PC-9 (cell line): ENCODE data around the gene SND1. TPM values are rescaled to one million over a fixed set of nuclear protein-coding genes. Genes with fewer than 3 reads are reported as not detected.

Experiments used
- BruUV-seq: library from RNA; stranded (reverse); fragments of 400-500 nt; replicated peaks from 2 replicates; lab custom pipeline; 2021; lab: Mats Ljungman, UMichigan
- CTCF ChIA-PET: fragments of 300-600 bp; sonication (Branson Sonifier 250); formaldehyde crosslinking; loops from one replicate; lab custom pipeline; 2022; ENCODE audit warnings: antibody characterized with exemption; lab: Charles Lee
- POLR2A ChIA-PET: fragments of 300-600 bp; sonication (Branson Sonifier 250); formaldehyde crosslinking; loops from one replicate; lab custom pipeline; 2022; ENCODE audit warnings: antibody characterized with exemption; ENCODE audit not compliant: unreplicated experiment; lab: Charles Lee
- DNase-seq, 2 experiments: peaks; one replicate each; pipeline versions ENCODE4 v3.0.0 to v3.0.0-alpha.2; 2015 to 2022; ENCODE audit warnings: mixed read lengths in 1 of 2
- H2AFZ ChIP-seq: fragments of 200-600 bp; sonication (generic); 2 replicates; pipeline ENCODE4 v1.8.1; 2017; ENCODE audit warnings: antibody characterized with exemption
- H3F3A ChIP-seq: fragments of 200-600 bp; sonication (generic); 2 replicates; pipeline ENCODE4 v1.8.1; 2017; ENCODE audit warnings: antibody characterized with exemption, mild to moderate bottlenecking, low read depth; ENCODE audit not compliant: insufficient read depth
- H3K27ac ChIP-seq: fragments of 200-600 bp; sonication (generic); 2 replicates; pipeline ENCODE4 v1.6.1; 2016; ENCODE audit warnings: mixed run types
- H3K27me3 ChIP-seq: fragments of 200-600 bp; sonication (generic); 2 replicates; pipeline ENCODE4 v1.6.1; 2016; ENCODE audit warnings: low read depth, mixed run types; ENCODE audit not compliant: insufficient read depth
- H3K36me3 ChIP-seq: fragments of 200-600 bp; sonication (generic); 2 replicates; pipeline ENCODE4 v1.6.1; 2016; ENCODE audit warnings: low read depth, mixed run types
- H3K4me1 ChIP-seq: fragments of 200-600 bp; sonication (generic); replicated peaks from 2 replicates; pipeline ENCODE4 v1.6.1; 2016; ENCODE audit warnings: mixed run types; ENCODE audit not compliant: insufficient read depth
- H3K4me2 ChIP-seq: fragments of 200-600 bp; sonication (generic); 2 replicates; pipeline ENCODE4 v1.6.1; 2017; ENCODE audit warnings: mixed run types
- H3K4me3 ChIP-seq: fragments of 200-600 bp; sonication (generic); 2 replicates; pipeline ENCODE4 v1.6.1; 2016; ENCODE audit warnings: mixed run types
- H3K79me2 ChIP-seq: fragments of 200-600 bp; sonication (generic); 2 replicates; pipeline ENCODE4 v1.6.1; 2017; ENCODE audit warnings: low read depth, mixed run types
- H3K9me2 ChIP-seq: fragments of 200-600 bp; sonication (generic); 2 replicates; pipeline ENCODE4 v1.8.1; 2017; ENCODE audit warnings: mild to moderate bottlenecking; ENCODE audit not compliant: insufficient read depth
- H3K9me3 ChIP-seq: fragments of 200-600 bp; sonication (generic); 2 replicates; pipeline ENCODE4 v1.8.1; 2016; ENCODE audit warnings: low read depth; ENCODE audit not compliant: insufficient read depth
- H4K20me1 ChIP-seq: fragments of 200-600 bp; sonication (generic); 2 replicates; pipeline ENCODE4 v1.8.1; 2017; ENCODE audit not compliant: insufficient read depth
- EZH2 ChIP-seq: fragments of 200-600 bp; sonication (generic); IDR thresholded peaks from 2 replicates; pipeline ENCODE4 v1.8.0; 2017; ENCODE audit warnings: antibody characterized with exemption, low read depth
- intact Hi-C: fragments of 100-400 bp; cut with micrococcal nuclease; formaldehyde crosslinking; loops from one replicate; pipeline ENCODE4 v1.10.0; 2022; ENCODE audit not compliant: unreplicated experiment
- total RNA-seq: library from RNA; stranded (reverse); gene quantifications from 2 replicates; pipeline ENCODE4 v1.2.3, GENCODE V29; 2021
- TF ChIP-seq, protein P1 (sequence below): fragments of 200-600 bp; sonication (generic); conservative IDR thresholded peaks from 2 replicates; pipeline ENCODE4 v1.6.1; 2017; ENCODE audit warnings: mixed run types, antibody characterized with exemption, mild to moderate bottlenecking, moderate library complexity

The SND1 gene
- total RNA-seq, 1 experiment from 2014 or later: 273 TPM

DNA sequence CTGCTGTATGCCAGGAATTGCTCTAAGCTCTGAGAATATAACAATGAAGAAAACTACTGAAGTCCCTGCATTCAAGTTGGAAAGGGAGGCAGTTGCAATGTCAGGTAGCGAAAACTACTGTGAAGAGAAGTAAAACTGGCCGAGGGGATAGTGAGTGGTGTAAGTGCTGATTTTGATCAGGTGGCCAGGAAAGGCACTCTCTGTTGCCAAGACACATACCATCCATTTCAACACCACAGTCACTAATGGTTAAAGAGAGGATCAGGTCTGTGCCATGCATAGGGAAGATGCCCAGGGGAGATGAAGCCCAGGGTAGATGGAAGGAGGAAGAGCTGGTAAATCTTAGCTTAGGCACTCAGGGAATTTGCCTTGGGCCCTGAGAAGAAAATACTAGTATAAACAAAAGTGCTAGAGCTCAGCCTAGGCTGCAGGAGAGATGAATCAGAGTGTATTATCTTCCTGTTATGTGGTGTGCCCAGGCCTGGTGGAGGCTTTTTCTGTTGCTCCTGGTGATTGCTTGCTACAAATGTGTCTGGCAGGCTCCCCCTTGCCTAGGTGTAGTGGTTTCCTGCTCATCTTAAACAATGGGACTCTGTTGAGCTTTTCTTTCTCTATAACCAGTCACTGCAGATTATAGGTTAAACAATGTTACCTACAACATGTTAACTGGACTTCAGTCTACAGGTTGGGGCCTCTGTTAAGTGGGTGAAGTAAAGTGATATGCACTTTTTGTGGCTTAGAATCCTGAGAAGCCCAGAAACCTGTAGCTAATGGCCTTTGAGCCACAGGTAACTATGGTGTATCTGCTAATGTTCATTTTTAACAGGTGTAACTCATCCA, 253.7 kb downstream of the SND1 start:
- peaks cover 13% of the 10 kb centered on the region; the same call in 1 of the 2 replicates for H3K79me2 ChIP-seq
- H2AFZ ChIP-seq: no peak overlapping the region
- no peaks in the 10 kb centered on the region; the same call in 1 of the 2 replicates for H3K36me3 ChIP-seq
- no peak overlapping the region for H3K4me3 ChIP-seq
- no peaks in the 10 kb centered on the region for H3K4me1 ChIP-seq
- H3K9me2 ChIP-seq: no peaks in the 10 kb centered on the region
- no peak overlapping the region for H3K27ac ChIP-seq
- CTCF ChIA-PET: interaction anchor here (0.6 kb wide), 1 partner anchor 126 kb away, joined by 5 read pairs; the partner anchor contains the start of gene LRRC4
- H3K27me3 ChIP-seq: no peaks in the 10 kb centered on the region
- POLR2A ChIA-PET: interaction anchor here (0.6 kb wide), 2 partner anchors 43 to 1758 kb away, joined by 3 to 5 read pairs; no protein-coding TSS in a partner anchor
- peak in 1 of 2 experiments; percentile 76 for DNase-seq
- 0 out of 2 replicates have a peak, but pooled peaks cover 10% of the 10 kb centered on the region for H3F3A ChIP-seq
- H3K9me3 ChIP-seq: no peaks in the 10 kb centered on the region
- H3K4me2 ChIP-seq: no peak overlapping the region
- BruUV-seq: no TSS peak
- H4K20me1 ChIP-seq: peaks cover 19% of the 10 kb centered on the region
- intact Hi-C loops: no loop called here
- TF ChIP-seq EZH2: no peak
- TF ChIP-seq, protein P1, sequence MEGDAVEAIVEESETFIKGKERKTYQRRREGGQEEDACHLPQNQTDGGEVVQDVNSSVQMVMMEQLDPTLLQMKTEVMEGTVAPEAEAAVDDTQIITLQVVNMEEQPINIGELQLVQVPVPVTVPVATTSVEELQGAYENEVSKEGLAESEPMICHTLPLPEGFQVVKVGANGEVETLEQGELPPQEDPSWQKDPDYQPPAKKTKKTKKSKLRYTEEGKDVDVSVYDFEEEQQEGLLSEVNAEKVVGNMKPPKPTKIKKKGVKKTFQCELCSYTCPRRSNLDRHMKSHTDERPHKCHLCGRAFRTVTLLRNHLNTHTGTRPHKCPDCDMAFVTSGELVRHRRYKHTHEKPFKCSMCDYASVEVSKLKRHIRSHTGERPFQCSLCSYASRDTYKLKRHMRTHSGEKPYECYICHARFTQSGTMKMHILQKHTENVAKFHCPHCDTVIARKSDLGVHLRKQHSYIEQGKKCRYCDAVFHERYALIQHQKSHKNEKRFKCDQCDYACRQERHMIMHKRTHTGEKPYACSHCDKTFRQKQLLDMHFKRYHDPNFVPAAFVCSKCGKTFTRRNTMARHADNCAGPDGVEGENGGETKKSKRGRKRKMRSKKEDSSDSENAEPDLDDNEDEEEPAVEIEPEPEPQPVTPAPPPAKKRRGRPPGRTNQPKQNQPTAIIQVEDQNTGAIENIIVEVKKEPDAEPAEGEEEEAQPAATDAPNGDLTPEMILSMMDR: no peak

DNA sequence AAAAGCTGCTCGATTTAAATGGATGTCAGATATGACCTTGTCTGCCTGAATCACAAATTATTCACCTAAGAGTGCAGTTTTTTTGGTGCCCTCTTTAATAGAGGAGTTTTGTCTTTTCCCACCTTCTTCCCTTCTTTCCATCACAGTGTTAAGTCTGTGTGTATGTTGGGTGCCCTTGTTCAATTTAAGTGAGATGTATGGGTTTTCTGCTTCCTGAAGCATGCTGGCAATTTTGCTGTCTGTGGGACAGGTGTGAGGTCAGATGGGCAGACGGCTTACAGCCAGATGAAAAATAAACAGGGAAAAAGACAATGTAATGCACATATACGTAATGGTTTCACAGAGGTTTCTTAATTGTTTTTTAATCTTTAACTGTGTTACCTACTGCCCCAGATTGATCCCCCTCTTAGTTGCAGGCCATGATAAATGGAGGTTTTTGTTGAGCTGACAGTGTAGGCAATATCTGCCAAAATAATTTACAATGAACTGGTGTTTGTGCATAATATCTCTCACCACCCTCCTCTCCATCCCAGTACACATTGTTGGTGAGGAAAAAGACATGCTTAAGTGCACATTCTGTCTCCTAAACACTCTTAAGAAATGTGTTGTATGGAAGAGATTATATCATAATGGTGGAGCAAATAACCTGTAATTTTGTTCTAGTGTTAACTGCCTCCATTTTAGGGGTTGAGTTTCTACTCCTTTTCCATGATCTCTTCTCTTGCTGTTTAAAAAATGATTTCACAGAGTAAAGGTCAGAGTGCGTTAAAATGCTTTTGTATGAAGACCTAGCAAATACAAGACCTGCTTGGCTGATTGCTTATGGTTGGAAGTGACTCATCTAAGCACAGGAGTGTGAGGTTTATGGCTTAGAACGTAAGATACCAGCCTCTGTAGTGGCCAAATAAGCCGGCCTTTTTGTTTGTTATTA, 255.4 kb downstream of the SND1 start:
- H3K4me1 ChIP-seq: no peaks in the 10 kb centered on the region
- CTCF ChIA-PET: interaction anchor here (0.5 kb wide), 2 partner anchors 239 to 465 kb away, joined by 3 to 4 read pairs; no protein-coding TSS in a partner anchor
- H3K4me3 ChIP-seq: no peak overlapping the region
- intact Hi-C loops: no loop called here
- no peaks in the 10 kb centered on the region for H3K27me3 ChIP-seq
- H2AFZ ChIP-seq: no peak overlapping the region
- no peaks in the 10 kb centered on the region for H3K9me2 ChIP-seq
- BruUV-seq: TSS peak; percentile 17
- DNase-seq: no peak
- H3K36me3 ChIP-seq: no peaks in the 10 kb centered on the region; the same call in 1 of the 2 replicates
- 0 out of 2 replicates have a peak, but pooled peaks cover 10% of the 10 kb centered on the region for H3F3A ChIP-seq
- TF ChIP-seq, protein P1: no peak
- no peak for TF ChIP-seq EZH2
- H3K4me2 ChIP-seq: no peak overlapping the region
- H4K20me1 ChIP-seq: peaks cover 10% of the 10 kb centered on the region; the same call in 1 of the 2 replicates
- no peak overlapping the region for H3K27ac ChIP-seq
- no peaks in the 10 kb centered on the region for H3K9me3 ChIP-seq
- POLR2A ChIA-PET: no interaction called here
- H3K79me2 ChIP-seq: peaks cover 5% of the 10 kb centered on the region; the same call in 1 of the 2 replicates
